ENCODE results near the gene EFTUD2.
A peak's percentile ranks its signal among the peaks of the same experiment; 100 is the strongest.
"Not testable (repeated sequence)": the region's sequence is repeated elsewhere in the genome, so short reads cannot be mapped to it uniquely, and the experiment has no call there.

EFTUD2 gene

DNA sequence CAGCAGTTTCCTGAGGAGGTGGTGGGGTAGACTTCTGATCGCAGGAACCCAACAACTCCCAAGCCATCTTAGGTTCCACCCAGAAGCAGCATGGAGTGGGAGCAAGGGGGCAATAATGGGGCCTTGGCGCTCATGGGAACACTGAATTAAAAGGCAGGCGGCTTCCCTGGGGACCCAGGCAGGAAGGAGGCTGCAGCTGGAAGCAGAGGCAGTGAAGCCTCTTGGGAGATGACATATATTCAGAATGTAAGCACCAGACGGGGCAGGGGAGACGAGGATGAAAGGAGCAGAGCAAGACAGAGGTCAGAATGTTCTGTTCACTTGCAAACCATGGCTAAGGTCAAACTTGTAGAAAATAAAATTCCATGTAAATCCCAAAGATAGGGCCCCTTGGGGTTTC lies 48.6 kb downstream of the EFTUD2 start:
- no peak for DNase-seq (ENCODE audit: low read depth in 2 of 3, low spot score in 1 of 3)

DNA sequence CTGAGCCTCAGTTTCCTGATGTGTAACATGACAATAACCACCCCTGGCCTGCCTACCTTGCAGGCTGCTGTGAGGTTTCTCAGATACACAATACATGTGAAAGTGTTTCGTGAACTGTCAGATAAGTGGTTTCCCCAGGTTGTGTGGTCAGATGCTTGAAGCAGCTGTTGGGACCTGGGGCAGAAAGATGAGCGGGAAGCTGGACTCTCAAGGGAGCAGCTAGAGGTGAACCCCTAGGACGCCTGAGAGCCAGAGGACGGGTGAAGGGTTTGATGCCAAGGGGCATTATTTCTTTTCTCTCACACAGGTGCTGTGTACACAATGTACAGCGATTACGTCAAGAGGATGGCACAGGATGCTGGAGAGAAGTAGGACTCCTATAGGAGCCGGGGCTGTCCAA lies 49.2 kb downstream of the EFTUD2 start:
- no peak for DNase-seq (ENCODE audit: low read depth in 2 of 3, low spot score in 1 of 3)

- no peak for DNase-seq (ENCODE audit: low read depth in 2 of 3, low spot score in 1 of 3)
Measured at GRCh38 chr17:44848961-44849489, 50.2 kb downstream of the EFTUD2 start.

- DNase-seq (ENCODE audit: low read depth in 2 of 3, low spot score in 1 of 3): no peak
Measured at GRCh38 chr17:44848257-44848795, 50.9 kb downstream of the EFTUD2 start.

DNA sequence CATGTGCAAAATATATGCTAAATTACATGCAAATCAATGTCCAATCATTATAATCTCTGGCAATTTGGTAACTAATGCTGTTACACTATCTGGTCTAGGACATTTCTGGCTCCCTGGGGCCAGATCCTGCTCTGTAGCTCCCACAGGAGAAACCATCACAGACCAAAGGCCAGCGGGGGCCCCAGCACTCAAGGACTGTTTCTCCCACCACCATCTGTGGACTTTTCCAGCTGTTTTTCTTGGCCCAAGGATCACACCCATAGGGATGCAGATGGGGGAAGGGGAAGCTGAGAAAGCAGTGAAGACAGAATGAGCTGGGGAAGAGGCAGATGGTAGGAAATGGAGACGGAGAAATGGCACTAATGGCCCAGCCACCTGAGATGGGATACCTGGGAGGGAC lies 51.7 kb downstream of the EFTUD2 start, which contains the start of gene HIGD1B:
TSS of gene HIGD1B (plus strand) at position 298 of the 400 bp plus-strand sequence. CDS start 270 bp downstream, outside the sequence.
- no peak for DNase-seq (ENCODE audit: low read depth in 2 of 3, low spot score in 1 of 3)

- DNase-seq (ENCODE audit: low read depth in 2 of 3, low spot score in 1 of 3): no peak
Measured at GRCh38 chr17:44846206-44846605, 53.0 kb downstream of the EFTUD2 start.

- no peak for DNase-seq (ENCODE audit: low read depth in 2 of 3, low spot score in 1 of 3)
Measured at GRCh38 chr17:44844390-44844830, 54.8 kb downstream of the EFTUD2 start.

DNA sequence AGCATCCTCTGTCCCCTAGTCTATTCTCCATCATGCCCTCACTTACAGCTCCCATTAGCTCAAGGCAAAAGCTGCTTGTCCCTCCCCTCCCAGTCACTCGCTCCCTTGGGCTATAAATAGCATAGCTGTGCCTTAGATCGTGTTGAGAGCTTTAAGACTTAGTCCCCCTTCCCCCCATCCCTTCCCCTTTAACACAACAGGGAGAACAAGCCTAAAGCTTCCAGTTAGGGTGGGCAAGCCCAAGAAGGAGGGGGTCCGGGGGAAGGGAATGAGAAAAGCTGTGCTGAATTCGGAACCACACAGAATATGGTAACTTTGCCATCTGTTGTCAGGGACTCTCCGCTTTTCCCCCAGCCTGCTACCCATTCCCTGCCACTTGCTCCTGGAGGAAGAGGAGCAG lies 56.5 kb downstream of the EFTUD2 start:
- DNase-seq (ENCODE audit: low read depth in 2 of 3, low spot score in 1 of 3): no peak

- DNase-seq (ENCODE audit: low read depth in 2 of 3, low spot score in 1 of 3): no peak
Measured at GRCh38 chr17:44840936-44841335, 58.3 kb downstream of the EFTUD2 start.

GRCh38 chr17:44840274-44840673 lies 59.0 kb downstream of the EFTUD2 start:
- no peak for DNase-seq (ENCODE audit: low read depth in 2 of 3, low spot score in 1 of 3)

- DNase-seq (ENCODE audit: low read depth in 2 of 3, low spot score in 1 of 3): no peak
Measured at GRCh38 chr17:44837196-44837595, 62.0 kb downstream of the EFTUD2 start.

- no peak for DNase-seq (ENCODE audit: low read depth in 2 of 3, low spot score in 1 of 3)
Measured at GRCh38 chr17:44832805-44833204, 66.4 kb downstream of the EFTUD2 start.

DNA sequence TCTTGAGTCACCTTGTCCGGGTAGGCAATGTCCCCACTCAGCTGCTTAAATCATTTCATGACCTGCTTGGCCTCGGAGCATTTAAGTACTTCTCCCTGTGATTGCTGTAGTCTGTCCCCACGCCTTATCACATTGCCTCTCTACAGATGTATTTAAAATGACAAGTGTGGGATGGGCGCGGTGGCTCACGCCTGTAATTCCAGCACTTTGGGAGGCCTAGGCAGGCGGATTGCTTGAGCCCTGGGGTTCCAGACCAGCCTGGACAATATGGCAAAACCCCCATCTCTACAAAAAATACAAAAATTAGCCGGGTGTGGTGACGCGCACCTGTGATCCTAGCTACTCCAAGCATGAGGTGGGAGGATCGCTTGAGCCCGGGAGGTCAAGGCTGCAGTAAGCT lies 67.9 kb downstream of the EFTUD2 start:
- DNase-seq (ENCODE audit: low read depth in 2 of 3, low spot score in 1 of 3): no peak

DNA sequence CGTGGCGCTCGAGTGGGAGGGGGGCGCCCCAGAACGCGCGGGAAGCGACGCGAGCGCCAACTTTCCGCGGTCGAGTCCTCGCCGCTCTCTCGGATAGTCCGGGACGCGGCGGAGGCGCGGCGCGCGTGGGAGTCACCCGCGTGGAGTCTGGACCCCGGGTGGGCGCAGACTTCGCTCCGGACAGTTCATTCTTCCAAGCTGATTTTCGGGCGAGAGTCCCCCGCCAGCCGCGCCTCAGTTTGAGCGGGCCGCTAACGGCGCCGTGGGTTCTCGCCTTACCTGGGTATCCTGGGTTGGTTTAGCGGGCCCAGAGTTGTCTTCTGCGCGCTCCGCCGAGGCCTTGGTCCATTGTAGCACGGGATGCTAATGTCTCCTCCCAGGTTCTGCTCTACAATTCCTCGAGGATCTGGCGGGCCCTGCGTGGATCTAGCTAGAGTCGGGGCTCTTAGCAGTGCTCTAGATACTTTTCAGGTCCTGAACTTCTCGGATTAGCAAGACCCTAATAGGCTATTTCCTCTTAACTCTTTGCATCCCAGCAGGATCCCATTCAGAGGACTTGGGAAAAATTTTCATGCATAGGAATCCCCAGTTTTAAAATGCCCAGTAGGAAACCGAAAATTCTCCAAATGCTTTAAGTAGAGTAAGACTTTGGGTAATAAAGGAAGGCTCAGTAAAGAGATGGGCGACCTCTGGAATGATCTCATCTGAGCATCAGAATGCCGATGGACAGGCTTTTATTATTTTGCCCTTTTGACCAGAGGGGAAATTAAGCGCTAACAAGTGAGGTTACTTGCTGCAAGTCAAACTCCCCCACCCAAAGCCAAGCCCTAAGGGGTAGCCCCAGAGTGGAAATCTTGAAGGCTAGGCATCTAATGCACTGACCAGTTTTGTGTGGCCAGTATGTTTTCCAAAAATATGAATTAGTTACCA lies 68.6 kb downstream of the EFTUD2 start:
- no peak for DNase-seq (ENCODE audit: low read depth in 2 of 3, low spot score in 1 of 3)

- DNase-seq (ENCODE audit: low read depth in 2 of 3, low spot score in 1 of 3): peak in 1 of 3 donors; percentile 25
Measured at GRCh38 chr17:44829523-44830358, 69.5 kb downstream of the EFTUD2 start, which contains the start of gene GJC1. TSS of gene GJC1 (minus strand) at chr17:44830287. CDS start at chr17:44805817, 24,470 bp downstream.

- DNase-seq (ENCODE audit: low read depth in 2 of 3, low spot score in 1 of 3): no peak
Measured at GRCh38 chr17:44828919-44829522, 70.2 kb downstream of the EFTUD2 start.

DNA sequence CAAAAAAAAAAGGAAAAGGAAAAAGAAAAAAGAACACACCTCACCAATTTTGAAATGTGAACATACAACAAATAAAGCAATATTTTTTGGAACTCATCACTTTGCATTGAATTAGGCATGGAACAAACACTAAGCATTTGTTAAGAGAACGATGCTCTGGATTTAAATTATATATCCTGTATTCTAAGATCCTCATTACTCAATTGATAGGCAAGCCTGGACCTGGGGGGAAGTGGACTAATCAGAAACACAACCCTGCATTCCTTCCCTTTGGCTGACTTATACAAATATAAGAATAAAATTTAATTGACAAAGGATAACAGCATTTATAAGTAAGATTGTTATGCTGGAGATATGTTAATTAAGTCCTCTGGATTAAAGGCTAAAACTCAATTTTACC lies 71.4 kb downstream of the EFTUD2 start:
- DNase-seq (ENCODE audit: low read depth in 2 of 3, low spot score in 1 of 3): no peak

- no peak for DNase-seq (ENCODE audit: low read depth in 2 of 3, low spot score in 1 of 3)
Measured at GRCh38 chr17:44826123-44826790, 73.0 kb downstream of the EFTUD2 start.

DNA sequence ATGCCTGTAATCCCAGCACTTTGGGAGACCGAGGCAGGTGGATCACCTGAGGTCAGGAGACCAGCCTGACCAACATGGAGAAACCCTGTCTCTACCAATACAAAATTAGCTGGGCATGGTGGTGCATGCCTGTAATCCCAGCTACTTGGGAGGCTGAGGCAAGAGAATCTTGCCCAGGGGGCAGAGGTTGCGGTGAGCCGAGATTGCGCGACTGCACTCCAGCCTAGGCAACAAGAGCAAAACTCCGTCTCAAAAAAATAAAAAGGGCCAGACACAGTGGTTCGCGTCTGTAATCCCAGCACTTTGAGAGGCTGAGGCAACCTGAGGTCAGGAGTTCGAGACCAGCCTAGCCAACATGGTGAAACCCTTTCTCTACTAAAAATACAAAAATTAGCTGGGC lies 74.0 kb downstream of the EFTUD2 start:
- DNase-seq (ENCODE audit: low read depth in 2 of 3, low spot score in 1 of 3): not testable (repeated sequence)

GRCh38 chr17:44820631-44821212 lies 78.5 kb downstream of the EFTUD2 start:
- no peak for DNase-seq (ENCODE audit: low read depth in 2 of 3, low spot score in 1 of 3)
